H1 (cell line): ENCODE results near the gene ENPP1. TPM values are rescaled to one million over a fixed set of nuclear protein-coding genes. Genes with fewer than 3 reads are reported as not detected.

ENCODE experiments used
- ATF3 ChIP-seq: IDR thresholded peaks from 2 replicates; pipeline ENCODE4 v1.6.1; 2011; ENCODE audit warnings: low read depth, mild to moderate bottlenecking, low read length; ENCODE audit not compliant: insufficient read depth
- CHD1 ChIP-seq: IDR thresholded peaks from 2 replicates; pipeline ENCODE4 v1.6.1; 2012; ENCODE audit warnings: low read depth, low read length, improper control_type of control experiment
- CTCF ChIP-seq, 3 experiments: IDR thresholded peaks; 1 replicate in 2 of 3; 2 replicates in 1 of 3; pipeline versions ENCODE4 v1.5.1 to v1.6.1; 2011; ENCODE audit warnings: low read length in 3 of 3, mild to moderate bottlenecking in 3 of 3, inconsistent platforms in 2 of 3, low read depth in 1 of 3, moderate library complexity in 1 of 3; ENCODE audit not compliant: insufficient read depth in 1 of 3; ENCODE audit errors: control extremely low read depth in 1 of 3
- E2F6 ChIP-seq: IDR thresholded peaks from 2 replicates; pipeline ENCODE4 v1.6.1; 2012; ENCODE audit warnings: inconsistent platforms
- GABPA ChIP-seq: IDR thresholded peaks from 2 replicates; pipeline ENCODE4 v1.6.1; 2011; ENCODE audit warnings: mild to moderate bottlenecking, low read length, moderate library complexity, borderline replicate concordance; ENCODE audit not compliant: insufficient read depth
- SAP30 ChIP-seq: fragments of 300-600 bp; sonication (generic); IDR thresholded peaks from 2 replicates; pipeline ENCODE4 v1.7.1; 2012; ENCODE audit warnings: low read length, moderate library complexity, mild to moderate bottlenecking, inconsistent platforms; ENCODE audit not compliant: insufficient read depth, insufficient replicate concordance
- SIN3A ChIP-seq, 2 experiments: IDR thresholded peaks in 1 of 2; conservative IDR thresholded peaks in 1 of 2; 2 replicates each; pipeline ENCODE4 v1.6.1; 2011 to 2012; ENCODE audit warnings: low read length in 2 of 2, improper control_type of control experiment in 1 of 2, low read depth in 1 of 2, mild to moderate bottlenecking in 1 of 2
- SP1 ChIP-seq: IDR thresholded peaks from 2 replicates; pipeline ENCODE4 v1.6.1; 2011; ENCODE audit warnings: low read depth, low read length
- SP2 ChIP-seq: IDR thresholded peaks from 2 replicates; pipeline ENCODE4 v1.6.1; 2012; ENCODE audit warnings: mild to moderate bottlenecking, low read length, inconsistent platforms
- polyA plus RNA-seq, 7 experiments: library from polyadenylated mRNA; depleted of rRNA in 3 of 7; stranded (reverse) in 5 of 7; unstranded in 2 of 7; fragments of >200 nt in 5 of 7; fragments of 200-250 nt in 2 of 7; gene quantifications; 1 replicate in 5 of 7; 2 replicates in 1 of 7; 4 replicates in 1 of 7; pipeline versions ENCODE4 v1.2.1 to v1.2.3, GENCODE V29; 2011 to 2013; ENCODE audit warnings: missing spikeins in 2 of 7, mixed read lengths in 2 of 7
- total RNA-seq: library from RNA; stranded (reverse); fragmentation: NEBNext Ultra II Directional; extraction: Animal tissue kit (Norgen Biotek cat#: 25700); gene quantifications from 2 replicates; pipeline ENCODE4 v1.2.1, GENCODE V29; 2021

The ENPP1 gene
- total and polyA plus RNA-seq, 2 of the 8 experiments (the other 6 are each of a cell fraction or from before 2014, with no cell fraction given): 10.1 to 39.1 TPM

GRCh38 chr6:131846023-131846663, 38.3 kb downstream of the ENPP1 start (continued):
- no peak for TF ChIP-seq ATF3
- no peak for TF ChIP-seq CHD1
- no peak for TF ChIP-seq SP1
- TF ChIP-seq SIN3A (conservative IDR thresholded peaks at IDR 0.05 in 1 of 2, IDR thresholded peaks at IDR 0.05 in 1 of 2; ENCODE audit: low read depth in 1 of 2, low read length in 2 of 2): no peak
- TF ChIP-seq SP2: no peak
- TF ChIP-seq SAP30: no peak
- no peak for TF ChIP-seq E2F6
- no peak for TF ChIP-seq CTCF (IDR thresholded peaks at IDR 0.05; ENCODE audit: control extremely low read depth in 1 of 3, insufficient read depth in 1 of 3, low read depth in 1 of 3, low read length in 3 of 3)
- TF ChIP-seq GABPA: no peak
